ENCODE measurements around the gene CCNJL.

Gene CCNJL

DNA sequence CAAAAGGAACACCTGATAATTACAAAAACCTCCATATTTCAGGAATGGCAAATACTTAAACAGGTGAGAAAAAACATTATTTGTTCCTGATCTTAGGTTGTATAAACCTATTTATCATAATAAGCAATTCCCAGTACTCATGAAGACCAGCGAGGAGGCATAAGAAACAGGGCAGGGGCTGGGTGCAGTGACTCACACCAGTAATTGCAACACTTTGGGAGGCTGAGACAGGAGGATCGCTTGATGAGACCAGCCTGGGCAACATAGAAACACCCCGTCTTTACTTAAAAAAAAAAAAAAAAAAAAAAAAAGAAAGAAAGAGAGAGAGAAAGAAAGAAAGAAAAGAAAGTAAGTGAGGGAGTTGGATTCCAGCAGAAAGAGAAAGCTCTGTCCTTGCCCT is 21.6 kb downstream of the CCNJL start:
- no peak for DNase-seq (ENCODE audit: low read depth)

DNA sequence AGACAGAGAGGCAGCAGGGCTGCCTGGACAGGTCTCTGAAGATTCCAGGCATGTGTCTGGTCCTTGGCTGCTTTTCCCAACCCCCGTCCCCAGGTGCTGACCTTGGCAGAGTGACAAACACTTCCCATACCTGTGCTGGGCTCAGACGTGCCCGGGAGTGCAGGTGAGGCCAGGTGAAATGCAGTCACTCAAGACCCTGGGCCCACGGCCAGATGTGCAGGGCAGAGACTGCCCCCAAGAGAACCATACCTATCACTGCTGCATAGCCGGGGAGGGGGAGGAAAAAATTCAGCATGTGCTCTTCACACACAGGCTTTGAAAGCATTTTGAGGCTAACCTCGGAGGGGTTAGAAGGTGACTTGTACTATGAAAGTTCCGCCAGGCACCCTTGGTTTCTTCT is 22.6 kb downstream of the CCNJL start:
- no peak for DNase-seq (ENCODE audit: low read depth)

- no peak for DNase-seq (ENCODE audit: low read depth)
Observed at GRCh38 chr5:160289356-160289651, 23.1 kb downstream of the CCNJL start.

DNA sequence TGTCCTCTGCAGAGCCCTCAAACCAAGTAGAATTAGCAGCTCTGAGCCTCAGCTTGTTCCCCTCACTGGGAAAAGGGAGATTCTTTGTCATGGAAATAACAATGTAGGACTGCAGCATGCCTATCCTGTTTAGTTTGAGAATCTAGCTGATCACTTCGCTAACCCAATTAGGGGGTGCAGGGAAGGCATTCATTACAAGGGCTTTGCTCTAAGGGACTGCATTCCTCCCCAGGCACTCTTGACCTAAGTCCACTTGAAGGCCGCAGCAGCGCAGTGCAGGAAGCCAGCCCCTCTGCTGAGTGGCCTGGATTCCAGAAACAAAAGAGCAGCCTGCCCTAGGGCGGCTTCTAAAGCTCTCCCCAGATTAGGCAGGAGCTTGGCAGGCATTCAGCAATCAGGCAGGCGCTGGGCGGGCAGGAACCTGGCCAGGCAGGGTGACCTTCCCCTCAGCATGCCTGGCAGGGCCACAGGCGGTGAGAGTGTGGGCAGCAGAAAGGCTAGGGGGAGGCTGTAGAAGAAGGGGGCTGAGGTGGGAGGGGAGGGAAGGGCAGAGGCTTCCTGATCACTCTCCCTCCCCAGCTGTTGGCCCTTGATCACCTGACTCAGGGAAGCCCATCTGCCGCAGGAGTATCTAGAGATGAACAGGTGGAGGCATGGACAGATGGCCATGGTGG is 24.8 kb downstream of the CCNJL start:
- no peak for DNase-seq (ENCODE audit: low read depth)

DNA sequence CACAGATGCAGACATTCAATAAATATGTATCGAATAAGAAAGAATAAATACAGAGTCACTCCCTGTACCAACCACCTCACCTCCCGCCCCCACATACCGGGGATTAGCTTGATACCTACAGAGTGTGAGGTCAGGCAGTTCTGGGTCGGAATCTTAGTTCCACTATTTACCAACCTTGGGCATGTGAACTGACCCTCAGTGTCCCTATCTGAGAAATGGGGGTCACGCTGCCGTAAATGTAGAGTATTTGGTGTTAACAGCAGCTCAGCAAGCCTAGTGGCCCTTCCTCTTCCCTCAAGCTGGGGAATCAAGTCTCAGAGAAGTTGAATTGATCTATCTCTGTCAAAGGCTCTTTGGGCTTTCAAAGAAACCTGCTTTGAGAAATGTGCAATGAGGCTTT is 25.4 kb downstream of the CCNJL start:
- no peak for DNase-seq (ENCODE audit: low read depth)

GRCh38 chr5:160285316-160285715 is 27.0 kb downstream of the CCNJL start:
- no peak for DNase-seq (ENCODE audit: low read depth)

GRCh38 chr5:160284291-160284873 is 28.0 kb downstream of the CCNJL start:
- DNase-seq (ENCODE audit: low read depth), result no peak

- no peak for DNase-seq (ENCODE audit: low read depth)
Observed at GRCh38 chr5:160281275-160281674, 31.1 kb downstream of the CCNJL start.

GRCh38 chr5:160280384-160281095 is 31.8 kb downstream of the CCNJL start:
- DNase-seq (ENCODE audit: low read depth), result no peak

DNA sequence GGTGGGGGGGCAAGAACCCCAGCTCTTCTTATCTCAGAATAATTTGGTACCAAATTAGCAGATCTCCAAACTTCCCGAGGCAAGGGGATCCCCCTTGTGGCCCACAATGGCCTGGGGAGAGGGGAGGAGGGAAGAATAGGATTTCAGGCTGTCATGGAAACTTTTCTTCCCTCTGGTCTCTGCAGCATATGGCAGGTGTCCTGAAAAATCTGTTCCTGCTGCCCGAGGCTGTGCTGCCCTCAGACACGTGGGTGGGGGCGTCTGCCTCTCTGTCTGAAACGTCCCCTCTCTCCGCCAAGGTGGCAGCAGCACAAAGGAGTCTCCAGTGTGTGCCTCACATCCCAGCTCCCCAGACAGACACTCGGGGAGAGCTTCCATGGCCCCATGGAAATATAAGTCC is 34.0 kb downstream of the CCNJL start:
- DNase-seq (ENCODE audit: low read depth), result no peak

DNA sequence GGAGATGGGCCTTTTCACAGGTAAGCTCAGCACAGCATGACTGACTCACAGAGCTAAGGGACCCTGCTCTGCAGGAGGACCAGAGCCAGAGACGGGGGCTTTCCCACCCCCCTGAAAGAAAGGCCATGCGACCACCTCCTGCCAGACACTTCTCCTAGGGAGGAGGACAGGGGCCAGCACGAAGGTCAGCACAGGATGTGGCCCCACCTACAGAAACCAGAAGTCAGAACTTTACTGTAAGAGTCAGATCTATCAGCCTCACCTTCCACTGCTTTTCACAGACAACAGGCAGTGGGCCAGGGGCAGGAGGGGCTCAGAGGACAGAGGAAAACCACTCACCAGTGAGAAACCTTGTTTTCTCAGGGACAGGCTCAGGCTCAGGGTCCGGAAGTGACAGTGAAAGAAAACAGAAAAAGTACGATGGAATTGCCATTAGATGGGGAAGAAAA is 37.9 kb downstream of the CCNJL start:
- DNase-seq (ENCODE audit: low read depth), result no peak

DNA sequence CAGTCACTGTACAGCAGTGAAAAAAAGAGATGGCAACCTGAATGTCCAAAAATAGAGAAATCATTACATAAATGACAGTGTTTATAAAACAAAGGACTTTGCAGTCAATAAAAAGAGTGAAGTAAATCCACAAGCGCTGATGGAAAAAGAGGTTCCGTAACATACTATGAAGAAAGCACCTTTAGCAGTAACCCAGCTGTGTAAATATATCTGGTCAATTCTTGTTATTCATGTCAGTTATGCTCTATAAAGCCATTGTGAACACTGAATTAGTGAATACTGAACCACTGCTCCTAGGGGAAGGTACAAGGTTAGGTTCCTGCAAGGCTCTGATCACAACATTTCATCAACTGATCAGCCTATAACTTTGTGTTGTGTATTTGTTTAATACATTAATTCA is 39.5 kb downstream of the CCNJL start:
- DNase-seq (ENCODE audit: low read depth), result no peak

- no peak for DNase-seq (ENCODE audit: low read depth)
Observed at GRCh38 chr5:160272264-160272663, 40.1 kb downstream of the CCNJL start.

- no peak for DNase-seq (ENCODE audit: low read depth)
Observed at GRCh38 chr5:160271836-160272235, 40.5 kb downstream of the CCNJL start.

GRCh38 chr5:160271396-160271795 is 41.0 kb downstream of the CCNJL start:
- no peak for DNase-seq (ENCODE audit: low read depth)

GRCh38 chr5:160270704-160271103 is 41.7 kb downstream of the CCNJL start:
- no peak for DNase-seq (ENCODE audit: low read depth)

DNA sequence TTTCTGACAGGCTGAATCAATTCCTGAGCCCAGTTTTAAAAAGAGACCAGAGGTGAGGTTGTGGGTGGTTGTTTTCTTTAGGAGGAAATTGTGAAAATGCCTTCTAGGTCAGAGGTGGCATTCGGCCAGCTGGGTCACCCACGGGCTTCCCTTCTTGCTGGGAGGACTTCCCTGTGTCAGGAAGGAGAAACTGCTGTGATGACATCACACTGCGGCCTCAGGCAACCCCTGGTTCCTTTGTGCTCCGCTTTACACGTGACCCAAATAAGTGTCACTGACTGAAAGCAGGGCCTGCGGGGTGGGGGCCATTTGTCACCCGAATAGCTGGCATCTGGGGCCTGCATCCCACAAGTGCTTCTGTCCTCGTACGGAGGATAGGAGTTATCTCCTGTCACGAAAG is 43.3 kb downstream of the CCNJL start:
- DNase-seq (ENCODE audit: low read depth), result no peak

GRCh38 chr5:160268121-160268520 is 44.2 kb downstream of the CCNJL start:
- DNase-seq (ENCODE audit: low read depth), result no peak

GRCh38 chr5:160266752-160267345 is 45.5 kb downstream of the CCNJL start:
- DNase-seq (ENCODE audit: low read depth), result no peak

GRCh38 chr5:160266044-160266443 is 46.3 kb downstream of the CCNJL start:
- no peak for DNase-seq (ENCODE audit: low read depth)

DNA sequence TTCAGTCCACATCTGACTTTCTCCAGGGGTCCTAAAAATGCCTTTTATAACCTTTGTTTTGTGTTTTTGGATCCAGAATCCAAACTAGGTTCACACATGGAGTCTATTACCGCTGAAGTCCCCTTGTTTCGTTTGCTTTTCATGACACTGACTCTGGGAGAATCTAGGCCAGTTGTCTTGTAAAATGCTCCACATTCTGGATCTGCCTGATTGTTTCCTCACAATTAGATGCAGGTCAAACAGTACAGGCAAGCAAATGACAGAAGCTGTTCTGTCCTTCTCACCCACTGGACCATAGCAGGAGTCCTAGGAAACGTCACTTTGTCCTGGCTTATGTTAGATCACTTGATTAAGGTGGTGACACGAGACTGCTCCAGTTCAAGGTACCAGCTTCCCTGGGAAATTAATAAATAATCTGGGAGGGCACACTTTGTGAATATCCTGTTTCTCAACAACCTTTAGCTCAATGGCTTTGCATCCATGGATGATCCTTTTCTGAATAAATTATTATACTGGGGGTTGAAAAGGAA is 49.0 kb downstream of the CCNJL start:
- no peak for DNase-seq (ENCODE audit: low read depth)

DNA sequence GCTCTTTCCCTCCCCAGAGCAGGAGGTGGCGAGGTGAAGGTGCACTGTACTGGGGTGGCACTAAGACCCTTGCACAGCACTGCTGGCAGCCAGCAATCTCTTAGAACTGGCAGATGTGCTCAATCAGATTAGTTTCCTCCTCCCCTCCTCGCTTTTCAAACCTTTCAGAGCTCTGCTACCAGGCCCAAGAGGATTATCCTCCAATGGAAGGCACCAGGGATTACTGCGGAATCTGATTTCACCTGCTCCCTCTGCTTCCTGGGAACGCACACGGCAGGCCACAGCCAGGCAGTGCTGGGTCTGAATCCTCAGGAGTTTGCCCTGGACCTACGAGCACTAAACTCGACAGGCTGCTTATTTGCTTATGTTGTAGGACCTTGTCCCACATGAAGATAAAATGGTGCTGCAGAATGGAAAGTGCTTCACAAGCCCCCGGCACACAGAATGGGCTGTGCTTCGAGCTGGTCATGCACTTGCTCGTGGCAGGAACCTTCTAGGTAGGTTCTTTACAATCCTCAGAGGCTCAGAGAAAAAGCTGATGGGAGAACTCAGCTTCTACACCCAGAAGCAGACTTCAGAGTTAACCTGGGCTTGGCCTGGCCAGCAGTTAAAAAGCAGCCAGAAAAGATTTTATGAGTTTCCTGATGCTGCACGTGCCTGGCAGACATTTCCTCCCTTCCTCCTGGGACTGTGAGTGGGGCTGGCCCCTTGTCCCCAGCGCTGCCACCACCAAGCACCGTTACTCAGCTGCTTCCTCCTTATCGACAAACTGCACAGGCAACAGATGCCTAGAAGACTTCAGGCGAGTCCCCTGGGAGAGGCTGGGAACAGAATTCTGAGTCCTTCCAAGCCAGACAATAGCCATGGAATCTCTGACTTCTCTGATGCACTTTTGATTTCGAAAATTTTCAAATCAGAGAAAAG is 50.0 kb downstream of the CCNJL start:
- no peak for DNase-seq (ENCODE audit: low read depth)
